Caco-2 (cell line): Measurements from ENCODE around the gene CMSS1. TPM values are rescaled to one million over a fixed set of nuclear protein-coding genes. Genes with fewer than 3 reads are reported as not detected.

Source experiments
- BruUV-seq: library from RNA; stranded (reverse); fragments of 400-500 nt; replicated peaks from 2 replicates; lab custom pipeline; 2021; lab: Mats Ljungman, UMichigan
- CTCF ChIA-PET: fragments of 300-600 bp; sonication (Branson Sonifier 250); formaldehyde crosslinking; loops from one replicate; lab custom pipeline; 2022; ENCODE audit warnings: antibody characterized with exemption; lab: Charles Lee
- POLR2A ChIA-PET: fragments of 300-600 bp; sonication (Branson Sonifier 250); formaldehyde crosslinking; loops from one replicate; lab custom pipeline; 2022; ENCODE audit warnings: antibody characterized with exemption; lab: Charles Lee
- DNase-seq, 2 experiments: peaks; one replicate each; pipeline versions ENCODE4 v3.0.0 to v3.0.0-alpha.2; 2020 to 2022
- H3K27me3 ChIP-seq: replicated peaks from 2 replicates; pipeline ENCODE4 v1.6.0; 2011; ENCODE audit warnings: low read length; ENCODE audit not compliant: control insufficient read depth, insufficient read depth
- H3K36me3 ChIP-seq: 2 replicates; pipeline ENCODE4 v1.5.1; 2011; ENCODE audit warnings: low read length; ENCODE audit not compliant: control insufficient read depth, insufficient read depth
- H3K4me1 ChIP-seq: fragments of 250-450 bp; sonication (Bioruptor Pico); 2 replicates; pipeline ENCODE4 v1.5.1; 2020; ENCODE audit warnings: mild to moderate bottlenecking
- H3K4me3 ChIP-seq: 2 replicates; pipeline ENCODE4 v1.5.1; 2011; ENCODE audit warnings: low read depth, mild to moderate bottlenecking, control low read depth, low read length
- H3K9me3 ChIP-seq: fragments of 250-450 bp; sonication (Bioruptor Pico); 2 replicates; pipeline ENCODE4 v1.5.1; 2020; ENCODE audit warnings: mild to moderate bottlenecking, moderate library complexity
- H3K27ac Mint-ChIP-seq: one replicate; pipeline ENCODE4 v1.8.0; 2022; ENCODE audit warnings: mixed read lengths; ENCODE audit not compliant: unreplicated experiment
- H3K27me3 Mint-ChIP-seq: one replicate; pipeline ENCODE4 v1.8.0; 2022; ENCODE audit warnings: mixed read lengths; ENCODE audit not compliant: insufficient read depth, unreplicated experiment
- H3K36me3 Mint-ChIP-seq: one replicate; pipeline ENCODE4 v1.8.0; 2022; ENCODE audit warnings: mild to moderate bottlenecking, mixed read lengths; ENCODE audit not compliant: insufficient read depth, unreplicated experiment
- H3K4me1 Mint-ChIP-seq: one replicate; pipeline ENCODE4 v1.8.0; 2022; ENCODE audit warnings: low read depth, mixed read lengths; ENCODE audit not compliant: unreplicated experiment
- H3K4me3 Mint-ChIP-seq: one replicate; pipeline ENCODE4 v1.8.0; 2022; ENCODE audit warnings: mild to moderate bottlenecking, moderate library complexity, mixed read lengths; ENCODE audit not compliant: unreplicated experiment
- H3K9me3 Mint-ChIP-seq: one replicate; pipeline ENCODE4 v1.8.0; 2022; ENCODE audit warnings: mixed read lengths; ENCODE audit not compliant: unreplicated experiment
- CTCF ChIP-seq, 2 experiments: fragments of 200-600 bp in 1 of 2; IDR thresholded peaks; 1 replicate in 1 of 2; 2 replicates in 1 of 2; pipeline versions ENCODE4 v1.5.1 to v1.8.0; 2011 to 2022; ENCODE audit warnings: antibody characterized with exemption in 1 of 2, control low read depth in 1 of 2, inconsistent platforms in 1 of 2, low read depth in 1 of 2, low read length in 1 of 2, mild to moderate bottlenecking in 1 of 2, moderate library complexity in 1 of 2; ENCODE audit not compliant: insufficient read depth in 1 of 2, severe bottlenecking in 1 of 2, unreplicated experiment in 1 of 2
- intact Hi-C: fragments of 100-400 bp; cut with micrococcal nuclease; formaldehyde crosslinking; loops from one replicate; pipeline ENCODE4 v1.10.0; 2022; ENCODE audit not compliant: unreplicated experiment
- total RNA-seq: library from RNA; stranded (reverse); gene quantifications from 2 replicates; pipeline ENCODE4 v1.2.3, GENCODE V29; 2022

The CMSS1 gene
- total RNA-seq, 1 experiment from 2014 or later: 54.4 TPM

- no peaks in the 10 kb centered on the region for H3K4me1 Mint-ChIP-seq
These were observed 337.9 kb downstream of the CMSS1 start for GRCh38 chr3:100155590-100155989.

GRCh38 chr3:100157685-100158084 lies 340.0 kb downstream of the CMSS1 start:
- H3K27me3 ChIP-seq: no peaks in the 10 kb centered on the region
- H3K9me3 ChIP-seq: peaks cover 21% of the 10 kb centered on the region
- CTCF ChIA-PET: no interaction called here
- no peak for DNase-seq
- POLR2A ChIA-PET: no interaction called here
- no peak overlapping the region for H3K4me3 Mint-ChIP-seq
- no peaks in the 10 kb centered on the region for H3K27me3 Mint-ChIP-seq
- no peak overlapping the region for H3K27ac Mint-ChIP-seq
- BruUV-seq: no TSS peak
- peaks cover 20% of the 10 kb centered on the region for H3K36me3 Mint-ChIP-seq
- H3K4me3 ChIP-seq: no peak overlapping the region
- no peaks in the 10 kb centered on the region for H3K36me3 ChIP-seq
- peaks cover 24% of the 10 kb centered on the region for H3K9me3 Mint-ChIP-seq
- no peak for TF ChIP-seq CTCF (IDR thresholded peaks at IDR 0.05; ENCODE audit: insufficient read depth in 1 of 2, low read depth in 1 of 2, low read length in 1 of 2, severe bottlenecking in 1 of 2, unreplicated experiment in 1 of 2)
- H3K4me1 Mint-ChIP-seq: no peaks in the 10 kb centered on the region
- H3K4me1 ChIP-seq: no peaks in the 10 kb centered on the region
- intact Hi-C loops: no loop called here

More at GRCh38 chr3:100155590-100155989, 337.9 kb downstream of the CMSS1 start:
- ChIA-PET POLR2A (interaction anchor here (0.6 kb wide), 2 partner anchors 10 to 43 kb away, joined by 5 read pairs; no protein-coding TSS in a partner anchor), CTCF (no interaction called here)
- Histone ChIP-seq H3K4me1 (no peaks in the 10 kb centered on the region), H3K9me3 (peaks cover 21% of the 10 kb centered on the region), H3K4me3 (no peak overlapping the region), H3K27me3 (no peaks in the 10 kb centered on the region), H3K36me3 (no peaks in the 10 kb centered on the region)
- BruUV-seq: no TSS peak
- intact Hi-C loops: no loop called here
- Mint-ChIP-seq H3K36me3 (peaks cover 20% of the 10 kb centered on the region), H3K27me3 (no peaks in the 10 kb centered on the region), H3K27ac (no peak overlapping the region), H3K9me3 (peaks cover 29% of the 10 kb centered on the region), H3K4me3 (no peak overlapping the region)
- no peak for DNase-seq
- no peak for TF ChIP-seq CTCF (IDR thresholded peaks at IDR 0.05; ENCODE audit: insufficient read depth in 1 of 2, low read depth in 1 of 2, low read length in 1 of 2, severe bottlenecking in 1 of 2, unreplicated experiment in 1 of 2)

GRCh38 chr3:100158918-100159330 lies 341.3 kb downstream of the CMSS1 start:
- DNase-seq: no peak
- Mint-ChIP-seq H3K4me3 (no peak overlapping the region), H3K36me3 (peaks cover 20% of the 10 kb centered on the region), H3K4me1 (no peaks in the 10 kb centered on the region), H3K9me3 (peaks cover 24% of the 10 kb centered on the region), H3K27ac (no peak overlapping the region), H3K27me3 (no peaks in the 10 kb centered on the region)
- intact Hi-C loops: no loop called here
- Histone ChIP-seq H3K4me1 (no peaks in the 10 kb centered on the region), H3K4me3 (no peak overlapping the region), H3K36me3 (no peaks in the 10 kb centered on the region), H3K9me3 (peaks cover 21% of the 10 kb centered on the region), H3K27me3 (no peaks in the 10 kb centered on the region)
- ChIA-PET CTCF (no interaction called here), POLR2A (no interaction called here)
- no TSS peak for BruUV-seq
- TF ChIP-seq CTCF (IDR thresholded peaks at IDR 0.05; ENCODE audit: insufficient read depth in 1 of 2, low read depth in 1 of 2, low read length in 1 of 2, severe bottlenecking in 1 of 2, unreplicated experiment in 1 of 2): no peak
